GM23338 (cell line): ENCODE results near the gene CXCL12. TPM values are rescaled to one million over a fixed set of nuclear protein-coding genes. Genes with fewer than 3 reads are reported as not detected.

Source experiments
- ATAC-seq: fragments of 200-7000 bp; cut with Tn5 transposase; 3 replicates; pipeline ENCODE4 v1.9.1; 2020
- DNase-seq: peaks from one replicate; pipeline ENCODE4 v3.0.0-alpha.2; 2015; ENCODE audit warnings: low spot score
- H2AFZ ChIP-seq: fragments of 200-600 bp; sonication (generic); 2 replicates; pipeline ENCODE4 v1.8.0; 2016; ENCODE audit warnings: antibody characterized with exemption, mild to moderate bottlenecking, moderate library complexity
- H3F3A ChIP-seq: fragments of 200-600 bp; sonication (generic); replicated peaks from 2 replicates; pipeline ENCODE4 v1.8.0; 2017; ENCODE audit warnings: antibody characterized with exemption, mixed run types, low read depth
- H3K27ac ChIP-seq: fragments of 200-600 bp; sonication (generic); 2 replicates; pipeline ENCODE4 v1.6.1; 2016; ENCODE audit warnings: low read depth
- H3K27me3 ChIP-seq: fragments of 200-600 bp; sonication (generic); 2 replicates; pipeline ENCODE4 v1.8.0; 2016; ENCODE audit warnings: mild to moderate bottlenecking, mixed run types, moderate library complexity; ENCODE audit not compliant: insufficient read depth
- H3K36me3 ChIP-seq: fragments of 200-600 bp; sonication (generic); 2 replicates; pipeline ENCODE4 v1.8.0; 2016; ENCODE audit warnings: mild to moderate bottlenecking; ENCODE audit not compliant: insufficient read depth
- H3K4me1 ChIP-seq: fragments of 200-600 bp; sonication (generic); 2 replicates; pipeline ENCODE4 v1.8.0; 2016; ENCODE audit warnings: mild to moderate bottlenecking, moderate library complexity; ENCODE audit not compliant: insufficient read depth
- H3K4me2 ChIP-seq: fragments of 200-600 bp; sonication (generic); 2 replicates; pipeline ENCODE4 v1.7.1; 2017; ENCODE audit warnings: mixed run types
- H3K4me3 ChIP-seq: fragments of 200-600 bp; sonication (generic); 2 replicates; pipeline ENCODE4 v1.6.1; 2016; ENCODE audit warnings: mixed run types
- H3K79me2 ChIP-seq: fragments of 200-600 bp; sonication (generic); replicated peaks from 2 replicates; pipeline ENCODE4 v1.8.0; 2017; ENCODE audit warnings: mild to moderate bottlenecking; ENCODE audit not compliant: insufficient read depth
- H3K9me2 ChIP-seq: fragments of 200-600 bp; sonication (generic); 2 replicates; pipeline ENCODE4 v1.8.0; 2017; ENCODE audit not compliant: insufficient read depth
- H4K20me1 ChIP-seq: fragments of 200-600 bp; sonication (generic); replicated peaks from 2 replicates; pipeline ENCODE4 v1.8.0; 2017; ENCODE audit warnings: mild to moderate bottlenecking; ENCODE audit not compliant: insufficient read depth
- H3K27ac Mint-ChIP-seq: 2 replicates; pipeline ENCODE4 v1.8.0; 2020; ENCODE audit warnings: inconsistent platforms, mild to moderate bottlenecking, moderate library complexity, mixed read lengths
- H3K27me3 Mint-ChIP-seq: 3 replicates; pipeline ENCODE4 v1.8.0; 2022; ENCODE audit warnings: low read depth, mild to moderate bottlenecking, moderate library complexity, mixed read lengths, inconsistent platforms; ENCODE audit not compliant: insufficient read depth, poor library complexity
- H3K36me3 Mint-ChIP-seq: 3 replicates; pipeline ENCODE4 v1.8.0; 2021; ENCODE audit warnings: low read depth, mild to moderate bottlenecking, inconsistent platforms, moderate library complexity, mixed read lengths
- H3K4me1 Mint-ChIP-seq: 3 replicates; pipeline ENCODE4 v1.8.0; 2020; ENCODE audit warnings: mild to moderate bottlenecking, inconsistent platforms, mixed read lengths
- H3K4me3 Mint-ChIP-seq: 3 replicates; pipeline ENCODE4 v1.8.0; 2021; ENCODE audit warnings: moderate library complexity, mild to moderate bottlenecking, inconsistent platforms, mixed read lengths
- H3K9me3 Mint-ChIP-seq: 3 replicates; pipeline ENCODE4 v1.8.0; 2020; ENCODE audit warnings: moderate library complexity, mild to moderate bottlenecking, inconsistent platforms, mixed read lengths
- CREB1 ChIP-seq: fragments of 250-450 bp; sonication (Bioruptor Pico); IDR thresholded peaks from 2 replicates; pipeline ENCODE4 v1.5.0; 2020; ENCODE audit warnings: low read depth, mild to moderate bottlenecking, moderate library complexity
- CTCF ChIP-seq, 2 experiments: fragments of 200-600 bp in 1 of 2; sonication (generic) in 1 of 2; conservative IDR thresholded peaks; 2 replicates each; pipeline versions ENCODE4 v1.5.1 to v1.6.1; 2016 to 2017; ENCODE audit warnings: antibody characterized with exemption in 2 of 2, low read depth in 2 of 2, mild to moderate bottlenecking in 2 of 2, moderate library complexity in 1 of 2
- ETS1 ChIP-seq: IDR thresholded peaks from 2 replicates; pipeline ENCODE4 v1.6.1; 2016; ENCODE audit warnings: antibody characterized with exemption
- EZH2 ChIP-seq: fragments of 200-600 bp; sonication (generic); IDR thresholded peaks from one replicate; pipeline ENCODE4 v1.8.0; 2017; ENCODE audit warnings: antibody characterized with exemption, mild to moderate bottlenecking, low read depth; ENCODE audit not compliant: unreplicated experiment
- JUNB ChIP-seq: IDR thresholded peaks from one replicate; pipeline ENCODE4 v1.6.1; 2016; ENCODE audit warnings: antibody characterized with exemption; ENCODE audit not compliant: unreplicated experiment
- NANOG ChIP-seq: IDR thresholded peaks from 2 replicates; pipeline ENCODE4 v1.6.1; 2016; ENCODE audit warnings: antibody characterized with exemption, borderline replicate concordance
- POLR2AphosphoS5 ChIP-seq: IDR thresholded peaks from 2 replicates; pipeline ENCODE4 v1.6.1; 2016; ENCODE audit warnings: antibody characterized with exemption, low read depth
- STAT1 ChIP-seq: IDR thresholded peaks from one replicate; pipeline ENCODE4 v1.6.1; 2016; ENCODE audit warnings: antibody characterized with exemption; ENCODE audit not compliant: unreplicated experiment
- ZNF114 ChIP-seq: fragments of 250-450 bp; sonication (Bioruptor Pico); IDR thresholded peaks from 2 replicates; pipeline ENCODE4 v1.5.0; 2020; ENCODE audit warnings: mild to moderate bottlenecking, moderate library complexity
- polyA plus RNA-seq: library from polyadenylated mRNA; unstranded; fragments of >200 nt; fragmentation: Nextera tagmentation; extraction: Ambion mirVana; gene quantifications from 2 replicates; pipeline ENCODE4 v1.2.1, GENCODE V29; 2016
- total RNA-seq: library from RNA; depleted of rRNA; stranded (reverse); fragments of >200 nt; shearing (Covaris generic); gene quantifications from 2 replicates; pipeline ENCODE4 v1.2.3, GENCODE V29; 2014
- TF ChIP-seq, protein P1 (sequence below): IDR thresholded peaks from one replicate; pipeline ENCODE4 v1.6.1; 2018; ENCODE audit warnings: antibody characterized with exemption; ENCODE audit not compliant: unreplicated experiment

CXCL12 gene
- total and polyA plus RNA-seq, 2 experiments from 2014 or later = 53.8 to 58.5 TPM

GRCh38 chr10:44415121-44415520 is 30.2 kb upstream of the CXCL12 start (continued):
- TF ChIP-seq CTCF (conservative IDR thresholded peaks at IDR 0.05; ENCODE audit: low read depth in 2 of 2) = no peak
- no peak for TF ChIP-seq CREB1 (CRISPR knock-in tag)
- no peak for TF ChIP-seq STAT1
- TF ChIP-seq ZNF114 (CRISPR knock-in tag) = no peak
- TF ChIP-seq, protein P1, sequence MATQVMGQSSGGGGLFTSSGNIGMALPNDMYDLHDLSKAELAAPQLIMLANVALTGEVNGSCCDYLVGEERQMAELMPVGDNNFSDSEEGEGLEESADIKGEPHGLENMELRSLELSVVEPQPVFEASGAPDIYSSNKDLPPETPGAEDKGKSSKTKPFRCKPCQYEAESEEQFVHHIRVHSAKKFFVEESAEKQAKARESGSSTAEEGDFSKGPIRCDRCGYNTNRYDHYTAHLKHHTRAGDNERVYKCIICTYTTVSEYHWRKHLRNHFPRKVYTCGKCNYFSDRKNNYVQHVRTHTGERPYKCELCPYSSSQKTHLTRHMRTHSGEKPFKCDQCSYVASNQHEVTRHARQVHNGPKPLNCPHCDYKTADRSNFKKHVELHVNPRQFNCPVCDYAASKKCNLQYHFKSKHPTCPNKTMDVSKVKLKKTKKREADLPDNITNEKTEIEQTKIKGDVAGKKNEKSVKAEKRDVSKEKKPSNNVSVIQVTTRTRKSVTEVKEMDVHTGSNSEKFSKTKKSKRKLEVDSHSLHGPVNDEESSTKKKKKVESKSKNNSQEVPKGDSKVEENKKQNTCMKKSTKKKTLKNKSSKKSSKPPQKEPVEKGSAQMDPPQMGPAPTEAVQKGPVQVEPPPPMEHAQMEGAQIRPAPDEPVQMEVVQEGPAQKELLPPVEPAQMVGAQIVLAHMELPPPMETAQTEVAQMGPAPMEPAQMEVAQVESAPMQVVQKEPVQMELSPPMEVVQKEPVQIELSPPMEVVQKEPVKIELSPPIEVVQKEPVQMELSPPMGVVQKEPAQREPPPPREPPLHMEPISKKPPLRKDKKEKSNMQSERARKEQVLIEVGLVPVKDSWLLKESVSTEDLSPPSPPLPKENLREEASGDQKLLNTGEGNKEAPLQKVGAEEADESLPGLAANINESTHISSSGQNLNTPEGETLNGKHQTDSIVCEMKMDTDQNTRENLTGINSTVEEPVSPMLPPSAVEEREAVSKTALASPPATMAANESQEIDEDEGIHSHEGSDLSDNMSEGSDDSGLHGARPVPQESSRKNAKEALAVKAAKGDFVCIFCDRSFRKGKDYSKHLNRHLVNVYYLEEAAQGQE = no peak
- TF ChIP-seq NANOG = no peak
- no peak for TF ChIP-seq JUNB
- TF ChIP-seq POLR2AphosphoS5 = no peak
- no peak for TF ChIP-seq ETS1
- no peak for TF ChIP-seq EZH2

- no peaks in the 10 kb centered on the region for H3K36me3 ChIP-seq
- H3K79me2 ChIP-seq = no peaks in the 10 kb centered on the region
- Mint-ChIP-seq H3K9me3 (peaks cover 42% of the 10 kb centered on the region), H3K27ac (no peak overlapping the region), H3K36me3 (peaks cover 27% of the 10 kb centered on the region), H3K27me3 (peaks cover 2% of the 10 kb centered on the region), H3K4me1 (no peaks in the 10 kb centered on the region), H3K4me3 (no peak overlapping the region)
- DNase-seq (no peak), ATAC-seq (no peak)
- H3K9me2 ChIP-seq = no peaks in the 10 kb centered on the region; the same call in 1 of the 2 replicates
- no peak overlapping the region for H3K4me3 ChIP-seq
- no peaks in the 10 kb centered on the region for H4K20me1 ChIP-seq
- H3K27me3 ChIP-seq = no peaks in the 10 kb centered on the region
- TF ChIP-seq CREB1 (CRISPR knock-in tag) = no peak
- TF ChIP-seq ETS1 = no peak
- TF ChIP-seq CTCF (conservative IDR thresholded peaks at IDR 0.05; ENCODE audit: low read depth in 2 of 2) = no peak
- no peaks in the 10 kb centered on the region for H3K4me1 ChIP-seq
- H3K27ac ChIP-seq = no peak overlapping the region
- H2AFZ ChIP-seq = no peak overlapping the region
- no peak overlapping the region for H3K4me2 ChIP-seq
- H3F3A ChIP-seq = no peaks in the 10 kb centered on the region
These were observed 28.5 kb upstream of the CXCL12 start for GRCh38 chr10:44413416-44413815.
